WTC11 (cell line): ENCODE measurements around the gene FERMT1.

Source experiments
- MYBL2 ChIP-seq: sonication (generic); formaldehyde crosslinking; IDR thresholded peaks from 2 replicates; pipeline ENCODE4 v1.8.1; 2023; ENCODE audit warnings: mild to moderate bottlenecking, moderate library complexity, missing genetic modification reagents
- TF ChIP-seq, protein P1 (sequence below): sonication (generic); formaldehyde crosslinking; IDR thresholded peaks from 2 replicates; pipeline ENCODE4 v1.8.1; 2023; ENCODE audit warnings: mild to moderate bottlenecking, missing genetic modification reagents, moderate library complexity

DNA sequence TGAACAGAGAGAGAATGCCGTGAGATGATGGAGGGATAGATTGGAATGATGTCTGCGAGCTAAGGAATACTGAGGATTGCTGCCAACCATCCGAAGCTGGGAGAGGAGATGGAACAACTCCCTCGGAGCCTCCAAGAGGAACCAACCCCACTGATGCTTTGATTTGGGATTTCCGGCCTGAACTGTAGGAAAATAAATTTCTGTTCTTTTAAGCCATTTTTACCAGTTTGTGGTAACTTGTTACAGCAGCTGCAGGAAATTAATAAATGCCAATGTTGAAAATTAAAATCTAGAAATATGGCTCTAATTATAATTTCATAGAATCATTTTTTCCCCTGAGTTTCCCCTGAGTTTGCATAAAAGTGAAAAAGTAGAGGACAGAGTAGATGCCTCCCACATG lies 83.1 kb downstream of the FERMT1 start:
- TF ChIP-seq MYBL2 = no peak
- TF ChIP-seq, protein P1, sequence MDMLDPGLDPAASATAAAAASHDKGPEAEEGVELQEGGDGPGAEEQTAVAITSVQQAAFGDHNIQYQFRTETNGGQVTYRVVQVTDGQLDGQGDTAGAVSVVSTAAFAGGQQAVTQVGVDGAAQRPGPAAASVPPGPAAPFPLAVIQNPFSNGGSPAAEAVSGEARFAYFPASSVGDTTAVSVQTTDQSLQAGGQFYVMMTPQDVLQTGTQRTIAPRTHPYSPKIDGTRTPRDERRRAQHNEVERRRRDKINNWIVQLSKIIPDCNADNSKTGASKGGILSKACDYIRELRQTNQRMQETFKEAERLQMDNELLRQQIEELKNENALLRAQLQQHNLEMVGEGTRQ (CRISPR knock-in tag) = no peak
